IPS-20b (cell line): Measurements from ENCODE around the gene HK2.
"Not testable (repeated sequence)": the region's sequence is repeated elsewhere in the genome, so short reads cannot be mapped to it uniquely, and the experiment has no call there.

Experiments used
- H3K27ac ChIP-seq: one replicate; pipeline ENCODE4 v1.5.1; 2013; ENCODE audit warnings: low read length
- H3K27me3 ChIP-seq: 2 replicates; pipeline ENCODE4 v1.6.1; 2013; ENCODE audit warnings: mild to moderate bottlenecking, low read length, inconsistent platforms; ENCODE audit not compliant: insufficient read depth
- H3K36me3 ChIP-seq: 2 replicates; pipeline ENCODE4 v1.6.1; 2013; ENCODE audit warnings: low read depth, mild to moderate bottlenecking, inconsistent platforms, low read length, moderate library complexity; ENCODE audit not compliant: insufficient read depth
- H3K4me1 ChIP-seq: 2 replicates; pipeline ENCODE4 v1.6.1; 2013; ENCODE audit warnings: mild to moderate bottlenecking, control low read depth, inconsistent platforms, low read length, moderate library complexity; ENCODE audit not compliant: insufficient read depth
- H3K4me3 ChIP-seq: 2 replicates; pipeline ENCODE4 v1.5.1; 2013; ENCODE audit warnings: mild to moderate bottlenecking, low read length, inconsistent platforms
- H3K9ac ChIP-seq: 2 replicates; pipeline ENCODE4 v1.6.1; 2013; ENCODE audit warnings: low read depth, mild to moderate bottlenecking, inconsistent platforms, low read length, moderate library complexity
- H3K9me3 ChIP-seq: 2 replicates; pipeline ENCODE4 v1.6.1; 2013; ENCODE audit warnings: mild to moderate bottlenecking, low read depth, low read length, inconsistent platforms; ENCODE audit not compliant: insufficient read depth

Gene HK2

GRCh38 chr2:74851191-74851566 lies 17.3 kb downstream of the HK2 start:
- Histone ChIP-seq H3K36me3 (peaks cover 30% of the 10 kb centered on the region), H3K9ac (no peak overlapping the region), H3K27me3 (no peaks in the 10 kb centered on the region), H3K4me1 (peaks cover 25% of the 10 kb centered on the region), H3K27ac (no peak overlapping the region), H3K9me3 (no peaks in the 10 kb centered on the region), H3K4me3 (no peak overlapping the region)

- H3K4me1 ChIP-seq = peaks cover 25% of the 10 kb centered on the region
- H3K9ac ChIP-seq, H3K27me3 ChIP-seq, H3K9me3 ChIP-seq, H3K4me3 ChIP-seq, H3K27ac ChIP-seq: not testable (repeated sequence)
- H3K36me3 ChIP-seq = peaks cover 51% of the 10 kb centered on the region
Measured at GRCh38 chr2:74853360-74853759, 19.4 kb downstream of the HK2 start.

- Histone ChIP-seq H3K27me3 (no peaks in the 10 kb centered on the region), H3K4me1 (peaks cover 15% of the 10 kb centered on the region), H3K4me3 (no peak overlapping the region), H3K36me3 (peaks cover 58% of the 10 kb centered on the region), H3K9ac (no peak overlapping the region), H3K9me3 (no peaks in the 10 kb centered on the region), H3K27ac (no peak overlapping the region)
Measured at GRCh38 chr2:74854401-74854800, 20.5 kb downstream of the HK2 start.

- H3K27me3 ChIP-seq, H3K4me1 ChIP-seq, H3K9me3 ChIP-seq, H3K9ac ChIP-seq, H3K27ac ChIP-seq, H3K4me3 ChIP-seq: not testable (repeated sequence)
- peaks cover 64% of the 10 kb centered on the region for H3K36me3 ChIP-seq
Measured at GRCh38 chr2:74855114-74855707, 21.3 kb downstream of the HK2 start.

- Histone ChIP-seq H3K9me3 (no peaks in the 10 kb centered on the region), H3K27me3 (no peaks in the 10 kb centered on the region), H3K4me3 (no peak overlapping the region), H3K36me3 (peaks cover 71% of the 10 kb centered on the region), H3K27ac (no peak overlapping the region), H3K9ac (no peak overlapping the region), H3K4me1 (no peaks in the 10 kb centered on the region; the same call in 1 of the 2 replicates)
Measured at GRCh38 chr2:74856004-74856578, 22.2 kb downstream of the HK2 start.

GRCh38 chr2:74856599-74856998 lies 22.7 kb downstream of the HK2 start:
- Histone ChIP-seq H3K9me3 (no peaks in the 10 kb centered on the region), H3K9ac (no peak overlapping the region), H3K36me3 (peaks cover 68% of the 10 kb centered on the region), H3K27ac (no peak overlapping the region), H3K4me3 (no peak overlapping the region), H3K4me1 (no peaks in the 10 kb centered on the region; the same call in 1 of the 2 replicates), H3K27me3 (no peaks in the 10 kb centered on the region)

- peaks cover 73% of the 10 kb centered on the region for H3K36me3 ChIP-seq
- peaks cover 2% of the 10 kb centered on the region; the same call in 1 of the 2 replicates for H3K4me1 ChIP-seq
- H3K4me3 ChIP-seq = no peak overlapping the region
- H3K9ac ChIP-seq = no peak overlapping the region
- no peaks in the 10 kb centered on the region for H3K9me3 ChIP-seq
- H3K27me3 ChIP-seq = no peaks in the 10 kb centered on the region
- no peak overlapping the region for H3K27ac ChIP-seq
Measured at GRCh38 chr2:74857215-74857614, 23.3 kb downstream of the HK2 start.

GRCh38 chr2:74857725-74858124 lies 23.8 kb downstream of the HK2 start:
- Histone ChIP-seq H3K36me3 (peaks cover 76% of the 10 kb centered on the region), H3K27me3 (no peaks in the 10 kb centered on the region), H3K9me3 (no peaks in the 10 kb centered on the region), H3K27ac (no peak overlapping the region), H3K4me3 (no peak overlapping the region), H3K4me1 (0 out of 2 replicates have a peak, but pooled peaks cover 2% of the 10 kb centered on the region), H3K9ac (no peak overlapping the region)

- Histone ChIP-seq H3K36me3 (peaks cover 78% of the 10 kb centered on the region), H3K4me3 (no peak overlapping the region), H3K9ac (no peak overlapping the region), H3K9me3 (no peaks in the 10 kb centered on the region), H3K27me3 (no peaks in the 10 kb centered on the region), H3K4me1 (0 out of 2 replicates have a peak, but pooled peaks cover 2% of the 10 kb centered on the region), H3K27ac (no peak overlapping the region)
Measured at GRCh38 chr2:74858281-74858680, 24.4 kb downstream of the HK2 start.

- no peak overlapping the region for H3K9ac ChIP-seq
- H3K4me3 ChIP-seq = no peak overlapping the region
- H3K36me3 ChIP-seq = peaks cover 70% of the 10 kb centered on the region
- H3K27ac ChIP-seq = no peak overlapping the region
- H3K9me3 ChIP-seq = no peaks in the 10 kb centered on the region
- H3K27me3 ChIP-seq = no peaks in the 10 kb centered on the region
- 0 out of 2 replicates have a peak, but pooled peaks cover 2% of the 10 kb centered on the region for H3K4me1 ChIP-seq
Measured at GRCh38 chr2:74860079-74860478, 26.2 kb downstream of the HK2 start.

- Histone ChIP-seq H3K4me3 (no peak overlapping the region), H3K9me3 (no peaks in the 10 kb centered on the region), H3K27me3 (no peaks in the 10 kb centered on the region), H3K9ac (no peak overlapping the region), H3K4me1 (0 out of 2 replicates have a peak, but pooled peaks cover 2% of the 10 kb centered on the region), H3K36me3 (peaks cover 68% of the 10 kb centered on the region), H3K27ac (no peak overlapping the region)
Measured at GRCh38 chr2:74860521-74860920, 26.6 kb downstream of the HK2 start.

GRCh38 chr2:74861531-74861930 lies 27.6 kb downstream of the HK2 start:
- Histone ChIP-seq H3K36me3 (peaks cover 63% of the 10 kb centered on the region), H3K4me1 (0 out of 2 replicates have a peak, but pooled peaks cover 2% of the 10 kb centered on the region), H3K4me3 (no peak overlapping the region), H3K9me3 (no peaks in the 10 kb centered on the region), H3K27me3 (no peaks in the 10 kb centered on the region), H3K27ac (no peak overlapping the region), H3K9ac (no peak overlapping the region)
